Measurements from ENCODE around the gene TMEM120A.

The TMEM120A gene

GRCh38 chr7:75981453-75982305 is 12.7 kb downstream of the TMEM120A start:
- DNase-seq (ENCODE audit: low spot score in 2 of 2) (no peak), ATAC-seq (ENCODE audit: low read depth) (no peak)
- Mint-ChIP-seq H3K4me1 (no peaks in the 10 kb centered on the region), H3K27me3 (no peaks in the 10 kb centered on the region), H3K36me3 (peaks cover 16% of the 10 kb centered on the region), H3K27ac (no peak overlapping the region), H3K9me3 (no peaks in the 10 kb centered on the region), H3K4me3 (no peak overlapping the region)

DNA sequence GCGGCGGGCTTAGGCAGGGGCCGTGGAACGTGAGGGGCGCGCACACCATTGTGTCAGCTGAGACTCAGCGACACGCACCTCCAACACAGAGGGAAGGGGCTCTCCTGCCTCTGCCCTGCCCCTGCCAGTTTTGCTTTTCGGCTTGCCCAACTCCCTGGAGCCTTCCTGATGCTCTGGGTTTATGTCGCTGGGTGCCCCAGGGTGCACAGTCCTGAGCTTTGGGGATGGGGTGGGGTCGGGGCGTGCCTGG is 13.3 kb downstream of the TMEM120A start:
- ATAC-seq (ENCODE audit: low read depth) = no peak
- H3K27ac Mint-ChIP-seq = no peak overlapping the region
- no peaks in the 10 kb centered on the region for H3K4me1 Mint-ChIP-seq
- no peaks in the 10 kb centered on the region for H3K9me3 Mint-ChIP-seq
- H3K4me3 Mint-ChIP-seq = no peak overlapping the region
- DNase-seq (ENCODE audit: low spot score in 2 of 2) = no peak
- H3K27me3 Mint-ChIP-seq = no peaks in the 10 kb centered on the region
- peaks cover 16% of the 10 kb centered on the region for H3K36me3 Mint-ChIP-seq

- peaks cover 16% of the 10 kb centered on the region for H3K36me3 Mint-ChIP-seq
Measured at GRCh38 chr7:75980430-75981202, 13.8 kb downstream of the TMEM120A start.

GRCh38 chr7:75979759-75980429 is 14.5 kb downstream of the TMEM120A start:
- DNase-seq (ENCODE audit: low spot score in 2 of 2) = no peak
- Mint-ChIP-seq H3K27me3 (no peaks in the 10 kb centered on the region), H3K9me3 (no peaks in the 10 kb centered on the region), H3K4me1 (no peaks in the 10 kb centered on the region), H3K27ac (no peak overlapping the region), H3K36me3 (peaks cover 14% of the 10 kb centered on the region), H3K4me3 (no peak overlapping the region)
- ATAC-seq (ENCODE audit: low read depth) = no peak

More at GRCh38 chr7:75980430-75981202, 13.8 kb downstream of the TMEM120A start:
- Mint-ChIP-seq H3K27ac (no peak overlapping the region), H3K4me3 (no peak overlapping the region), H3K4me1 (no peaks in the 10 kb centered on the region), H3K9me3 (no peaks in the 10 kb centered on the region), H3K27me3 (no peaks in the 10 kb centered on the region)
- DNase-seq (ENCODE audit: low spot score in 2 of 2) (no peak), ATAC-seq (ENCODE audit: low read depth) (no peak)

DNA sequence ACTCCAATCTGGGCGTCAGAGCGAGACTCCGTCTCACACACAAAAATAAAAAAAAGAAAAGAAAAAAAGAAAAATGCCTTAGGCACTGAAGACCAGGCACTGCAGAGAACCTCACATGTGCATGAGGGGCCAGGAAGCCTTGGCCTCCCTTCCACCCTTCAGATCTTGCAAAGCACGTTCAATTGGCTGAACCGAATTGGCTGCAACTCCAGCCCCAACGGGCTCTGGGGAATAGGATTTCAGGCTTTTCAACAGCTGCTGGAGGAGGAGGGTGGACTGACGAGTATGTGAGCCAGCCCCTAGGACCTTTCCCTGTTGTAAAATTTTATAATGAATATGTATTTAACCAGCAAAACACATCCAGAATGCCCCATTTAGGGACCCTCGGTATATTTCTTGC is 16.7 kb downstream of the TMEM120A start:
- Mint-ChIP-seq H3K36me3 (peaks cover 18% of the 10 kb centered on the region), H3K4me1 (no peaks in the 10 kb centered on the region), H3K27ac (no peak overlapping the region), H3K27me3 (no peaks in the 10 kb centered on the region), H3K9me3 (no peaks in the 10 kb centered on the region), H3K4me3 (no peak overlapping the region)
- DNase-seq (ENCODE audit: low spot score in 2 of 2) (no peak), ATAC-seq (ENCODE audit: low read depth) (no peak)

- no peaks in the 10 kb centered on the region for H3K9me3 Mint-ChIP-seq
- no peak overlapping the region for H3K27ac Mint-ChIP-seq
Measured at GRCh38 chr7:75971961-75972763, 22.2 kb downstream of the TMEM120A start.

GRCh38 chr7:75971309-75971960 is 23.0 kb downstream of the TMEM120A start:
- Mint-ChIP-seq H3K27me3 (no peaks in the 10 kb centered on the region), H3K9me3 (no peaks in the 10 kb centered on the region), H3K36me3 (peaks cover 22% of the 10 kb centered on the region), H3K4me3 (no peak overlapping the region), H3K4me1 (no peaks in the 10 kb centered on the region), H3K27ac (no peak overlapping the region)
- no peak for DNase-seq (ENCODE audit: low spot score in 2 of 2)
- ATAC-seq (ENCODE audit: low read depth) = no peak

More at GRCh38 chr7:75971961-75972763, 22.2 kb downstream of the TMEM120A start:
- Mint-ChIP-seq H3K4me1 (no peaks in the 10 kb centered on the region), H3K4me3 (no peak overlapping the region), H3K27me3 (no peaks in the 10 kb centered on the region), H3K36me3 (peaks cover 22% of the 10 kb centered on the region)
- DNase-seq (ENCODE audit: low spot score in 2 of 2) (no peak), ATAC-seq (ENCODE audit: low read depth) (no peak)

- H3K4me3 Mint-ChIP-seq = no peak overlapping the region
- no peak for ATAC-seq (ENCODE audit: low read depth)
- no peaks in the 10 kb centered on the region for H3K9me3 Mint-ChIP-seq
- peaks cover 26% of the 10 kb centered on the region for H3K36me3 Mint-ChIP-seq
- no peaks in the 10 kb centered on the region for H3K4me1 Mint-ChIP-seq
- no peak overlapping the region for H3K27ac Mint-ChIP-seq
- no peak for DNase-seq (ENCODE audit: low spot score in 2 of 2)
- H3K27me3 Mint-ChIP-seq = no peaks in the 10 kb centered on the region
Measured at GRCh38 chr7:75969704-75970498, 24.5 kb downstream of the TMEM120A start.

- H3K9me3 Mint-ChIP-seq = no peaks in the 10 kb centered on the region
- peaks cover 24% of the 10 kb centered on the region for H3K36me3 Mint-ChIP-seq
- no peaks in the 10 kb centered on the region for H3K27me3 Mint-ChIP-seq
- no peak overlapping the region for H3K27ac Mint-ChIP-seq
- no peak for ATAC-seq (ENCODE audit: low read depth)
- no peaks in the 10 kb centered on the region for H3K4me1 Mint-ChIP-seq
- DNase-seq (ENCODE audit: low spot score in 2 of 2) = no peak
- no peak overlapping the region for H3K4me3 Mint-ChIP-seq
Measured at GRCh38 chr7:75969182-75969581, 25.2 kb downstream of the TMEM120A start.

DNA sequence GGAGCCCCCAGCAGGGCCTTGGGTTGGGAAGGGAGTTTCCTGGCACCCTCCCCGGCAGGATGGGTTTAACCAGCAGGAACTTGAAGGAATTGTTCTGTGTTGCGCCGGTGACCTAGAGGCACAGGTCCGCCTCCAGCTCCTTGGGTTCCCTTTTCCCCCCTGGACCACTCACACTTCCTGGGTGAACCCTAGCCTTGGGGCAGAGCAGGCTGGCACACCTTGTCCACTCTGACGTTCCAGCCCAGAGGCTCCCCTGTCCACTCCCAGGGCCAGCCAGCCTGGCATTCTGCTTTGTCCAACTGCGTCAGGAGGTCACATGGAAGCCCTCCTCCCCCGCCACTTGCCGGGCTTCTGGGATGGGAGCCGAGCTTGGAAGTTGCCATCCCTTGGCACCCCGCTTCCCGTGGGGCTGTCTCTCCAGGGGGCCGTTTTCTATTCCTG is 25.8 kb downstream of the TMEM120A start:
- Mint-ChIP-seq H3K27me3 (no peaks in the 10 kb centered on the region), H3K4me1 (no peaks in the 10 kb centered on the region), H3K4me3 (no peak overlapping the region), H3K36me3 (peaks cover 18% of the 10 kb centered on the region), H3K9me3 (no peaks in the 10 kb centered on the region), H3K27ac (no peak overlapping the region)
- no peak for ATAC-seq (ENCODE audit: low read depth)
- no peak for DNase-seq (ENCODE audit: low spot score in 2 of 2)

DNA sequence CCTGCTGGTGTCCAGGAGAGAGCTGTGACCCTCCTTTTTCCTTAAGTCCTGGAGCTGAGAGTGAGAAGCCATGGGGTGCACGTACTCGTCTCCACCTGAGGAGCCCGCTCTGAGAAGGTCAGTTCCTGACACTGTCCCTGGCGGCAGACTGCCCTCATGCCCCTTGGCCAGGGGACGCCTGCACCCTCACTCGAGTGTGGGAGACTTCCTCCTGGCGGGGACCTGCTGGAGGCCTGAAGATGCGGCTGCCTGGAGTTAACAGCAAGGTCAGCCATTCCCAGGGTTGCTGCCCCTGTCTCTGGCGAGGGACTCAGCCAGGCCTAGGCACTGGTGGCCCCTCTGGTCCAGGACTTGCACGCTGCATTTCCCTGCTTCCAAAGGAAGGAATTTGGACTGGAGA is 26.4 kb downstream of the TMEM120A start:
- Mint-ChIP-seq H3K4me1 (no peaks in the 10 kb centered on the region), H3K36me3 (peaks cover 20% of the 10 kb centered on the region), H3K27me3 (no peaks in the 10 kb centered on the region), H3K27ac (no peak overlapping the region), H3K4me3 (no peak overlapping the region), H3K9me3 (no peaks in the 10 kb centered on the region)
- no peak for DNase-seq (ENCODE audit: low spot score in 2 of 2)
- no peak for ATAC-seq (ENCODE audit: low read depth)

DNA sequence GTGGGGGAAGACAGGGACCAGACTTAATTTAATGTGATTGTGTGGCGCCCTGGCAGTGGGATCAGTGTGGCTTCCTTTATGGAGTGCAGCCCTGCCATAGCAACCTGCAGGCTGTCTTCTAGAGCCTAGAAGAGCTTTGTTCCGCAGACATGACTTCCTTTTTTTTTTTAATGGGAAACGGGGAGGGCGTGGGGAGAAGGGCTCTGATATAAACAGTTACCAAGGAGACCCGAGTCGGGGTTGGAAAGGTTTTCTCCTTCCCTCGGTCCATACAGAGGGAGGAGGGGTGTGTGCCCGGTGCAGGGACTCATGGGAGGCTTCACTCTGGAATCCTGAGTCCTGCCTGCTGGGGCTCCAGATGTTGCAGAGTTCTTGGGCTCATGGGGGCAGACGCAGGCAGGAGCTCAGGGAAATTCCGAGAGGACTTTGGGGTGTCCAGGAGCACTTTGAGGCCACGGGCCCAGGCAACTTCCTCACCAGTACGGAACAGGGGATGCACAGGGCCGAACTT is 26.9 kb downstream of the TMEM120A start:
- H3K36me3 Mint-ChIP-seq = peaks cover 20% of the 10 kb centered on the region
- no peaks in the 10 kb centered on the region for H3K4me1 Mint-ChIP-seq
- DNase-seq (ENCODE audit: low spot score in 2 of 2) (no peak), ATAC-seq (ENCODE audit: low read depth) (no peak)
- H3K27ac Mint-ChIP-seq = no peak overlapping the region
- no peaks in the 10 kb centered on the region for H3K27me3 Mint-ChIP-seq
- H3K9me3 Mint-ChIP-seq = no peaks in the 10 kb centered on the region
- no peak overlapping the region for H3K4me3 Mint-ChIP-seq

Measured in memory B cell (primary cell).